Tibial nerve (tissue), 3 donors: ENCODE data around the gene ZC3H15.

Source experiments
- CTCF ChIP-seq, 5 experiments: fragments of 200-600 bp in 3 of 5; fragments of 450-650 bp in 2 of 5; sonication (generic) in 3 of 5; IDR thresholded peaks; one replicate each; pipeline ENCODE4 v1.5.1; 2016 to 2019; ENCODE audit warnings: antibody characterized with exemption in 5 of 5, mild to moderate bottlenecking in 3 of 5, moderate library complexity in 2 of 5
- POLR2A ChIP-seq, 2 donors: fragments of 450-650 bp; IDR thresholded peaks; one replicate each; pipeline ENCODE4 v1.6.1; 2017; ENCODE audit warnings: antibody characterized with exemption in 2 of 2, mild to moderate bottlenecking in 2 of 2, moderate library complexity in 2 of 2

- no peak for TF ChIP-seq CTCF (IDR thresholded peaks at IDR 0.05)
- no peak for TF ChIP-seq POLR2A (IDR thresholded peaks at IDR 0.05)
Measured at GRCh38 chr2:186540941-186541340, 54.9 kb downstream of the ZC3H15 start.
